Chondrocyte (in vitro differentiated cells): ENCODE data around the gene DNAH7. TPM values are rescaled to one million over a fixed set of nuclear protein-coding genes. Genes with fewer than 3 reads are reported as not detected.
"Not testable (repeated sequence)": the region's sequence is repeated elsewhere in the genome, so short reads cannot be mapped to it uniquely, and the experiment has no call there.

Experiments
- DNase-seq: peaks from one replicate; pipeline ENCODE4 v3.0.0; 2021; ENCODE audit warnings: mixed read lengths, low spot score
- H3K27ac Mint-ChIP-seq: one replicate; pipeline ENCODE4 v1.8.0; 2021; ENCODE audit warnings: mild to moderate bottlenecking, moderate library complexity, mixed read lengths; ENCODE audit not compliant: unreplicated experiment
- H3K27me3 Mint-ChIP-seq: 2 replicates; pipeline ENCODE4 v1.8.0; 2021; ENCODE audit warnings: low read depth, mixed read lengths
- H3K36me3 Mint-ChIP-seq: 2 replicates; pipeline ENCODE4 v1.8.0; 2021; ENCODE audit warnings: low read depth, mixed read lengths
- H3K4me1 Mint-ChIP-seq: 2 replicates; pipeline ENCODE4 v1.8.0; 2021; ENCODE audit warnings: low read depth, mild to moderate bottlenecking, mixed read lengths
- H3K4me3 Mint-ChIP-seq: one replicate; pipeline ENCODE4 v1.8.0; 2021; ENCODE audit warnings: mild to moderate bottlenecking, moderate library complexity, mixed read lengths; ENCODE audit not compliant: unreplicated experiment
- H3K9me3 Mint-ChIP-seq: 2 replicates; pipeline ENCODE4 v1.8.0; 2021; ENCODE audit warnings: low read depth, mixed read lengths
- total RNA-seq: library from RNA; stranded (reverse); gene quantifications from 3 replicates; pipeline ENCODE4 v1.2.1, GENCODE V29; 2021
- TF ChIP-seq, protein P1 (sequence below): fragments of 200-600 bp; sonication (generic); IDR thresholded peaks from 2 replicates; pipeline ENCODE4 v1.5.0; 2021; ENCODE audit warnings: antibody characterized with exemption, mild to moderate bottlenecking, moderate library complexity

The DNAH7 gene
- total RNA-seq, 1 donor from 2014 or later, result 0.20 TPM

DNA sequence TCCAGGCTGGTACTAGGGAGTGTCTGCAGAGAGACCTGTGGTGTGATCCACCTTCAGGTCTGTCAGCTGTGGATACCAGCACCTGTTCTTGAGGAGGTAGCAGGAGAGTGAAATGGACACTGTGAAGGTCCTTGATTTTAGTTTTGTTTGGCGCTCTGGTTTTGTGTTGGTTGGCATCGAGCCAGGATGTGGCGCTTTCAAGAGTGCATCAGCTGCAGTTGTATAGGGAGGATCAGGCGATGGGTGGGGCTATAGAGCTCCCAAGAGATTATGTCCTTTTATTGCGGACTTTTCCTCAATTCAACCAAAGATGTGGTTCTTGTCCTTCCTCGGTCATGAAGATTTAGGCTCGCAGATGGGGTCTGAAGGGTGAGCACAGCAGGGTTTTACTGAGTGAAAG, 374.1 kb downstream of the DNAH7 start:
- Mint-ChIP-seq H3K27me3 (no peaks in the 10 kb centered on the region), H3K36me3 (peaks cover 17% of the 10 kb centered on the region), H3K4me1 (peaks cover 9% of the 10 kb centered on the region), H3K9me3 (peaks cover 20% of the 10 kb centered on the region), H3K4me3 (no peak overlapping the region), H3K27ac (no peak overlapping the region)
- TF ChIP-seq, protein P1, sequence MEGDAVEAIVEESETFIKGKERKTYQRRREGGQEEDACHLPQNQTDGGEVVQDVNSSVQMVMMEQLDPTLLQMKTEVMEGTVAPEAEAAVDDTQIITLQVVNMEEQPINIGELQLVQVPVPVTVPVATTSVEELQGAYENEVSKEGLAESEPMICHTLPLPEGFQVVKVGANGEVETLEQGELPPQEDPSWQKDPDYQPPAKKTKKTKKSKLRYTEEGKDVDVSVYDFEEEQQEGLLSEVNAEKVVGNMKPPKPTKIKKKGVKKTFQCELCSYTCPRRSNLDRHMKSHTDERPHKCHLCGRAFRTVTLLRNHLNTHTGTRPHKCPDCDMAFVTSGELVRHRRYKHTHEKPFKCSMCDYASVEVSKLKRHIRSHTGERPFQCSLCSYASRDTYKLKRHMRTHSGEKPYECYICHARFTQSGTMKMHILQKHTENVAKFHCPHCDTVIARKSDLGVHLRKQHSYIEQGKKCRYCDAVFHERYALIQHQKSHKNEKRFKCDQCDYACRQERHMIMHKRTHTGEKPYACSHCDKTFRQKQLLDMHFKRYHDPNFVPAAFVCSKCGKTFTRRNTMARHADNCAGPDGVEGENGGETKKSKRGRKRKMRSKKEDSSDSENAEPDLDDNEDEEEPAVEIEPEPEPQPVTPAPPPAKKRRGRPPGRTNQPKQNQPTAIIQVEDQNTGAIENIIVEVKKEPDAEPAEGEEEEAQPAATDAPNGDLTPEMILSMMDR, result no peak
- no peak for DNase-seq

DNA sequence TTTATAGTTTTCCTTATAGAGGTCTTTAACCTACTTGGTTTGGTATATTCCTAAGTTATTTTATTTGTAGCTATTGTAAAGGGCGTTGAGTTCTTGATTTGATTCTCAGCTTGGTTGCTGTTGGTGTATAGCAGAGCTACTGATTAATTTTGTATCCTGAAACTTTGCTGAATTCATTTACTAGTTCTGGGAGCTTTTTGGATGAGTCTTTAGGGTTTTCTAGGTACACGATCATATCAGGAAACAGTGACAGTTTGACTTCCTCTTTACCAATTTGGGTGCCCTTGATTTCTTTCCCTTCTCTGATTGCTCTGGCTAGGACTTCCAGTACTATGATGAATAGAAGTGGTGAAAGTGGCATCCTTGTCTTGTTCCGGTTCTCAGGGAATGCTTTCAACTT, 376.1 kb downstream of the DNAH7 start:
- H3K4me3 Mint-ChIP-seq, H3K27ac Mint-ChIP-seq, H3K27me3 Mint-ChIP-seq, DNase-seq, H3K4me1 Mint-ChIP-seq: not testable (repeated sequence)
- Mint-ChIP-seq H3K36me3 (peaks cover 17% of the 10 kb centered on the region), H3K9me3 (peaks cover 20% of the 10 kb centered on the region)

Other genes with a start within 250 kb of the DNAH7 start
- gene STK17B, start 102.7 kb upstream of the DNAH7 start, total RNA-seq, result 35.4 to 50.2 TPM (median 37.2 TPM) in 3 replicates